Effector memory CD4-positive, alpha-beta T cell (primary cell): Measurements from ENCODE around the gene NRL.

Experiments used
- DNase-seq, 3 donors: peaks; one replicate each; pipeline ENCODE4 v3.0.0-alpha.2; 2020
- H3K27ac ChIP-seq: 2 replicates; pipeline ENCODE4 v1.7.0; 2013; ENCODE audit warnings: mild to moderate bottlenecking, low read length, moderate library complexity; ENCODE audit not compliant: insufficient read depth, poor library complexity, severe bottlenecking
- H3K27me3 ChIP-seq: replicated peaks from 2 replicates; pipeline ENCODE4 v1.7.0; 2013; ENCODE audit warnings: mild to moderate bottlenecking, low read length; ENCODE audit not compliant: insufficient read depth, control insufficient read depth, poor library complexity, severe bottlenecking
- H3K36me3 ChIP-seq: 2 replicates; pipeline ENCODE4 v1.7.0; 2013; ENCODE audit warnings: mild to moderate bottlenecking, low read length, moderate library complexity; ENCODE audit not compliant: control insufficient read depth, insufficient read depth
- H3K4me1 ChIP-seq: 2 replicates; pipeline ENCODE4 v1.7.0; 2013; ENCODE audit warnings: low read length, mild to moderate bottlenecking; ENCODE audit not compliant: control insufficient read depth, insufficient read depth, poor library complexity, severe bottlenecking
- H3K4me3 ChIP-seq: 2 replicates; pipeline ENCODE4 v1.7.0; 2013; ENCODE audit warnings: low read length, low read depth, mild to moderate bottlenecking; ENCODE audit not compliant: insufficient read depth, poor library complexity, severe bottlenecking
- H3K9me3 ChIP-seq: 2 replicates; pipeline ENCODE4 v1.7.0; 2013; ENCODE audit warnings: mild to moderate bottlenecking, low read length, moderate library complexity; ENCODE audit not compliant: control insufficient read depth

NRL gene

GRCh38 chr14:24135584-24135833 is 20.8 kb upstream of the NRL start:
- no peaks in the 10 kb centered on the region for H3K27me3 ChIP-seq
- peaks cover 19% of the 10 kb centered on the region for H3K36me3 ChIP-seq
- H3K9me3 ChIP-seq = no peaks in the 10 kb centered on the region
- H3K4me1 ChIP-seq = peaks cover 47% of the 10 kb centered on the region
- peak overlapping the region; percentile 94 for H3K27ac ChIP-seq
- peak overlapping the region; percentile 100 for H3K4me3 ChIP-seq
- DNase-seq = no peak

- Histone ChIP-seq H3K4me3 (no peak overlapping the region), H3K27me3 (no peaks in the 10 kb centered on the region), H3K27ac (no peak overlapping the region), H3K9me3 (no peaks in the 10 kb centered on the region), H3K36me3 (peaks cover 13% of the 10 kb centered on the region), H3K4me1 (peaks cover 39% of the 10 kb centered on the region)
- DNase-seq = no peak
These were observed 19.0 kb upstream of the NRL start for GRCh38 chr14:24133735-24134134.

GRCh38 chr14:24132976-24133375 is 18.2 kb upstream of the NRL start:
- Histone ChIP-seq H3K27me3 (no peaks in the 10 kb centered on the region), H3K27ac (peak overlapping the region; percentile 43), H3K36me3 (peaks cover 5% of the 10 kb centered on the region), H3K9me3 (no peaks in the 10 kb centered on the region), H3K4me3 (no peak overlapping the region), H3K4me1 (peaks cover 36% of the 10 kb centered on the region)
- no peak for DNase-seq

GRCh38 chr14:24132061-24132685 is 17.4 kb upstream of the NRL start:
- DNase-seq = no peak
- Histone ChIP-seq H3K36me3 (no peaks in the 10 kb centered on the region), H3K4me3 (no peak overlapping the region), H3K9me3 (no peaks in the 10 kb centered on the region), H3K27me3 (no peaks in the 10 kb centered on the region), H3K4me1 (peaks cover 28% of the 10 kb centered on the region), H3K27ac (peak overlapping the region; percentile 43)

- Histone ChIP-seq H3K27ac (no peak overlapping the region), H3K9me3 (no peaks in the 10 kb centered on the region), H3K4me1 (peaks cover 22% of the 10 kb centered on the region), H3K27me3 (no peaks in the 10 kb centered on the region), H3K4me3 (no peak overlapping the region), H3K36me3 (no peaks in the 10 kb centered on the region)
- no peak for DNase-seq
These were observed 16.8 kb upstream of the NRL start for GRCh38 chr14:24131549-24131966.

GRCh38 chr14:24130717-24131548 is 16.2 kb upstream of the NRL start:
- H3K4me1 ChIP-seq = peaks cover 20% of the 10 kb centered on the region
- H3K36me3 ChIP-seq = no peaks in the 10 kb centered on the region
- no peaks in the 10 kb centered on the region for H3K9me3 ChIP-seq
- H3K4me3 ChIP-seq = no peak overlapping the region
- DNase-seq = no peak
- no peak overlapping the region for H3K27ac ChIP-seq
- no peaks in the 10 kb centered on the region for H3K27me3 ChIP-seq

- H3K27me3 ChIP-seq = no peaks in the 10 kb centered on the region
These were observed 15.6 kb upstream of the NRL start, which contains the start of gene FITM1 for GRCh38 chr14:24130380-24130716. TSS of gene FITM1 (plus strand) at chr14:24130659. CDS start at chr14:24131564, 905 bp downstream.

GRCh38 chr14:24129410-24129998 is 14.8 kb upstream of the NRL start:
- H3K36me3 ChIP-seq = peaks cover under 1% of the 10 kb centered on the region
- no peaks in the 10 kb centered on the region for H3K9me3 ChIP-seq
- H3K27ac ChIP-seq = no peak overlapping the region
- no peaks in the 10 kb centered on the region for H3K27me3 ChIP-seq
- no peak overlapping the region for H3K4me3 ChIP-seq
- peaks cover 15% of the 10 kb centered on the region for H3K4me1 ChIP-seq
- no peak for DNase-seq

More at GRCh38 chr14:24130380-24130716, 15.6 kb upstream of the NRL start, which contains the start of gene FITM1:
- Histone ChIP-seq H3K4me1 (peaks cover 18% of the 10 kb centered on the region), H3K27ac (no peak within 1 kb of the TSS), H3K4me3 (no peak within 1 kb of the TSS), H3K9me3 (no peaks in the 10 kb centered on the region), H3K36me3 (no peaks in the 10 kb centered on the region)
- no peak for DNase-seq

- no peaks in the 10 kb centered on the region for H3K9me3 ChIP-seq
- no peaks in the 10 kb centered on the region for H3K27me3 ChIP-seq
- no peak overlapping the region for H3K4me3 ChIP-seq
- DNase-seq = no peak
- peaks cover 19% of the 10 kb centered on the region for H3K36me3 ChIP-seq
- H3K4me1 ChIP-seq = peaks cover 10% of the 10 kb centered on the region
- no peak overlapping the region for H3K27ac ChIP-seq
These were observed 12.9 kb upstream of the NRL start for GRCh38 chr14:24127673-24128072.

- H3K27ac ChIP-seq = no peak overlapping the region
- DNase-seq = no peak
- H3K4me1 ChIP-seq = peaks cover 2% of the 10 kb centered on the region
- no peaks in the 10 kb centered on the region for H3K9me3 ChIP-seq
- no peaks in the 10 kb centered on the region for H3K27me3 ChIP-seq
- H3K4me3 ChIP-seq = no peak overlapping the region
- H3K36me3 ChIP-seq = peaks cover 24% of the 10 kb centered on the region
These were observed 12.2 kb upstream of the NRL start for GRCh38 chr14:24126939-24127338.
